ENCODE data around the gene TTC23L. TPM values are rescaled to one million over a fixed set of nuclear protein-coding genes. Genes with fewer than 3 reads are reported as not detected.
A peak's percentile ranks its signal among the peaks of the same experiment; 100 is the strongest.

TTC23L gene
- polyA plus RNA-seq, 2 of the 4 experiments (the other 2 are of a cell fraction): 0.17 to 0.59 TPM

DNA sequence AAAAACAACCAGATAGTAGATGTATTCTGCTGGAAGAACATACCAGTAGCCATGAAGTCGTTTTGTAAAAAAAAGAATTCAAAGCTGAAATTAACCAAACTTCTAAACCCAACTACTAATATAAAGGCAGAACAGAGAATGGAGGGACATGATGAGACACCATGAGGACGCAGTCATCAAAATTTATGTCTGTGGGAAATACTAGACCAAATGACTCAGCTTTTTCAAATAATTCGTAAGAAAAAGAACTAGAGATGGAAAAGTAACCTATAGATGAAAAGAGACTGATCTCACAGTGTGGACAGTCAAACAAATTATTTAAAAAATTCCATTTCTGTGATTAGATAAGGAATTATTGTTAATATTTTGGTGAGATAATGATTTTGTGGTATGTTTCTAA, 10.3 kb downstream of the TTC23L start:
- ATAC-seq: no peak
- Histone ChIP-seq H3K27ac (no peak overlapping the region), H3K4me1 (no peaks in the 10 kb centered on the region), H3K4me2 (no peak overlapping the region), H3K9me3 (no peaks in the 10 kb centered on the region), H3K4me3 (no peak overlapping the region)
- ChIA-PET POLR2A (interaction anchor here (1.0 kb wide), 1 partner anchor 10 kb away, joined by 3 read pairs; the partner anchor contains the start of gene TTC23L), CTCF (interaction anchor here (0.8 to 2.5 kb wide), 5 partner anchors 17 to 363 kb away, joined by 3 to 8 read pairs (median 3); no protein-coding TSS in a partner anchor)
- DNase-seq (ENCODE audit: low read depth in 1 of 2, low spot score in 1 of 2): no peak
- 0 out of 2 replicates have a peak, but pooled peaks have one; percentile 36 for TF ChIP-seq NFE2L2 (conservative IDR thresholded peaks at IDR 0.05; ENCODE audit: low read length)
- peak; percentile 67 for TF ChIP-seq MAFK (IDR thresholded peaks at IDR 0.05; ENCODE audit: partially characterized antibody)
- no peak for TF ChIP-seq POLR2A (IDR thresholded peaks at IDR 0.05; ENCODE audit: low read length)
- 53% methylated on average over 3 of the region's 3 CpGs for WGBS (ENCODE audit: missing lambda C conversion rate)
- no peak for FAIRE-seq

DNA sequence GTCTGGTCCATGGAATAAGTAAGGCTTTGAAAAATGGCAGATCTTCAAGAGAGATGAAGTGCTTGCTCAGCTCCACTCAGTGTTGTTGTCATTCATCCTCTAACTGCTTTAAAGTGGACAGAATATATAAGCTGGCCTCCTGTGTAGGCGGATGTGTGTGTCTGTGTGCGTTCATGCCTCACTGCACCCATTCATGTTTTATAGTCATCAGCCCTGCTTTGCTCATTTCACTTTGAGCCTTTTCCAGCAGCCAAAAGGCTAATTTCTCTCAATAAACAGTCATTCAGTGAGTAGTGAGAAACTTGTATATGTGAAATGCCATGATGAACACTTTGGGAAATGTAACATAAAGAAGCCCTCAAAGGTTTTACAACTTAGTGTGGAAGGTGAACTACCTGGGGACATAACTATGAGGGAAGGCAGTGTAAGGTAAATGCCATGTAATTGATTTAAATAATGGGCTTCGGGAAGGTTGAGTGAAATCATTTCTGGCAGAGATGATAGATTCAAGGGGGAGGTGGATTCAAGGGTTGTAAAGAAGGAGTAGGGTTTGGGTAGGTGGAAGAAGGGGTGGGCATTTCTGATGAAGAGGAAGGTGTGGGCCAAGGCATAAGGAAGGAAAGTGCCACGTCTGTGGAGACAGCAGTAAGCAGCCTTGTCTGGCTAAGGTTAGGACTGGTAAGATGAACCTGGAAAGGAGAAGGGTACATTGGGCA, 15.7 kb downstream of the TTC23L start:
- no peak for ATAC-seq
- no peak for DNase-seq (ENCODE audit: low read depth in 1 of 2, low spot score in 1 of 2)
- H3K27ac ChIP-seq: no peak overlapping the region
- no peaks in the 10 kb centered on the region for H3K9me3 ChIP-seq
- CTCF ChIA-PET: no interaction called here
- H3K4me3 ChIP-seq: no peak overlapping the region
- no peak overlapping the region for H3K4me2 ChIP-seq
- TF ChIP-seq ZNF302 (CRISPR knock-in tag; IDR thresholded peaks at IDR 0.05): no peak
- no peak for TF ChIP-seq JUNB (IDR thresholded peaks at IDR 0.05)
- TF ChIP-seq KDM5A (IDR thresholded peaks at IDR 0.05): no peak
- TF ChIP-seq, protein P1, sequence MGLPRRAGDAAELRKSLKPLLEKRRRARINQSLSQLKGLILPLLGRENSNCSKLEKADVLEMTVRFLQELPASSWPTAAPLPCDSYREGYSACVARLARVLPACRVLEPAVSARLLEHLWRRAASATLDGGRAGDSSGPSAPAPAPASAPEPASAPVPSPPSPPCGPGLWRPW (IDR thresholded peaks at IDR 0.05): no peak
- TF ChIP-seq MAZ (IDR thresholded peaks at IDR 0.05; ENCODE audit: borderline replicate concordance, low read depth, low read length): no peak
- TF ChIP-seq TFCP2L1 (CRISPR knock-in tag; IDR thresholded peaks at IDR 0.05): no peak
- no peak for TF ChIP-seq MYC (IDR thresholded peaks at IDR 0.05; ENCODE audit: borderline replicate concordance, low read length)
- TF ChIP-seq RFX5 (IDR thresholded peaks at IDR 0.05): no peak
- TF ChIP-seq, protein P2, sequence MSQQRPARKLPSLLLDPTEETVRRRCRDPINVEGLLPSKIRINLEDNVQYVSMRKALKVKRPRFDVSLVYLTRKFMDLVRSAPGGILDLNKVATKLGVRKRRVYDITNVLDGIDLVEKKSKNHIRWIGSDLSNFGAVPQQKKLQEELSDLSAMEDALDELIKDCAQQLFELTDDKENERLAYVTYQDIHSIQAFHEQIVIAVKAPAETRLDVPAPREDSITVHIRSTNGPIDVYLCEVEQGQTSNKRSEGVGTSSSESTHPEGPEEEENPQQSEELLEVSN (IDR thresholded peaks at IDR 0.05; ENCODE audit: borderline replicate concordance, low read depth): no peak
- TF ChIP-seq FOSB (CRISPR knock-in tag; IDR thresholded peaks at IDR 0.05): no peak
- TF ChIP-seq HEYL (CRISPR knock-in tag; IDR thresholded peaks at IDR 0.05): no peak
- TF ChIP-seq, protein P3, sequence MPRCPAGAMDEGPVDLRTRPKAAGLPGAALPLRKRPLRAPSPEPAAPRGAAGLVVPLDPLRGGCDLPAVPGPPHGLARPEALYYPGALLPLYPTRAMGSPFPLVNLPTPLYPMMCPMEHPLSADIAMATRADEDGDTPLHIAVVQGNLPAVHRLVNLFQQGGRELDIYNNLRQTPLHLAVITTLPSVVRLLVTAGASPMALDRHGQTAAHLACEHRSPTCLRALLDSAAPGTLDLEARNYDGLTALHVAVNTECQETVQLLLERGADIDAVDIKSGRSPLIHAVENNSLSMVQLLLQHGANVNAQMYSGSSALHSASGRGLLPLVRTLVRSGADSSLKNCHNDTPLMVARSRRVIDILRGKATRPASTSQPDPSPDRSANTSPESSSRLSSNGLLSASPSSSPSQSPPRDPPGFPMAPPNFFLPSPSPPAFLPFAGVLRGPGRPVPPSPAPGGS (IDR thresholded peaks at IDR 0.05): no peak
- TF ChIP-seq, protein P4, sequence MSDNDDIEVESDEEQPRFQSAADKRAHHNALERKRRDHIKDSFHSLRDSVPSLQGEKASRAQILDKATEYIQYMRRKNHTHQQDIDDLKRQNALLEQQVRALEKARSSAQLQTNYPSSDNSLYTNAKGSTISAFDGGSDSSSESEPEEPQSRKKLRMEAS (IDR thresholded peaks at IDR 0.05): no peak
- TF ChIP-seq GATA3 (IDR thresholded peaks at IDR 0.05; ENCODE audit: borderline replicate concordance): no peak
- TF ChIP-seq, protein P5, sequence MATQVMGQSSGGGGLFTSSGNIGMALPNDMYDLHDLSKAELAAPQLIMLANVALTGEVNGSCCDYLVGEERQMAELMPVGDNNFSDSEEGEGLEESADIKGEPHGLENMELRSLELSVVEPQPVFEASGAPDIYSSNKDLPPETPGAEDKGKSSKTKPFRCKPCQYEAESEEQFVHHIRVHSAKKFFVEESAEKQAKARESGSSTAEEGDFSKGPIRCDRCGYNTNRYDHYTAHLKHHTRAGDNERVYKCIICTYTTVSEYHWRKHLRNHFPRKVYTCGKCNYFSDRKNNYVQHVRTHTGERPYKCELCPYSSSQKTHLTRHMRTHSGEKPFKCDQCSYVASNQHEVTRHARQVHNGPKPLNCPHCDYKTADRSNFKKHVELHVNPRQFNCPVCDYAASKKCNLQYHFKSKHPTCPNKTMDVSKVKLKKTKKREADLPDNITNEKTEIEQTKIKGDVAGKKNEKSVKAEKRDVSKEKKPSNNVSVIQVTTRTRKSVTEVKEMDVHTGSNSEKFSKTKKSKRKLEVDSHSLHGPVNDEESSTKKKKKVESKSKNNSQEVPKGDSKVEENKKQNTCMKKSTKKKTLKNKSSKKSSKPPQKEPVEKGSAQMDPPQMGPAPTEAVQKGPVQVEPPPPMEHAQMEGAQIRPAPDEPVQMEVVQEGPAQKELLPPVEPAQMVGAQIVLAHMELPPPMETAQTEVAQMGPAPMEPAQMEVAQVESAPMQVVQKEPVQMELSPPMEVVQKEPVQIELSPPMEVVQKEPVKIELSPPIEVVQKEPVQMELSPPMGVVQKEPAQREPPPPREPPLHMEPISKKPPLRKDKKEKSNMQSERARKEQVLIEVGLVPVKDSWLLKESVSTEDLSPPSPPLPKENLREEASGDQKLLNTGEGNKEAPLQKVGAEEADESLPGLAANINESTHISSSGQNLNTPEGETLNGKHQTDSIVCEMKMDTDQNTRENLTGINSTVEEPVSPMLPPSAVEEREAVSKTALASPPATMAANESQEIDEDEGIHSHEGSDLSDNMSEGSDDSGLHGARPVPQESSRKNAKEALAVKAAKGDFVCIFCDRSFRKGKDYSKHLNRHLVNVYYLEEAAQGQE (IDR thresholded peaks at IDR 0.05): no peak
- TF ChIP-seq FOSL2 (IDR thresholded peaks at IDR 0.05): no peak
- no peak for TF ChIP-seq FOSL2 (CRISPR knock-in tag; IDR thresholded peaks at IDR 0.05)
- FAIRE-seq: no peak
- no peaks in the 10 kb centered on the region for H3K4me1 ChIP-seq
- 70% methylated on average over 4 of the region's 4 CpGs for WGBS (ENCODE audit: missing lambda C conversion rate)
- POLR2A ChIA-PET: no interaction called here
